ENCODE results near the gene PDGFD. TPM values are rescaled to one million over a fixed set of nuclear protein-coding genes. Genes with fewer than 3 reads are reported as not detected.

PDGFD gene
- total RNA-seq, 1 donor from 2014 or later = 21.9 TPM

- H3K4me3 ChIP-seq = no peak overlapping the region
- H3K4me1 ChIP-seq = no peaks in the 10 kb centered on the region
- no peak for DNase-seq (ENCODE audit: extremely low spot score in 2 of 2)
- intact Hi-C loops (cut with DNase I) = loop anchor here (10.0 kb wide), 1 partner anchor 81 kb away; no protein-coding TSS in a partner anchor
- H3K9me3 ChIP-seq = no peaks in the 10 kb centered on the region
- no peak overlapping the region for H3K27ac ChIP-seq
- no peaks in the 10 kb centered on the region for H3K27me3 ChIP-seq
- no peaks in the 10 kb centered on the region for H3K36me3 ChIP-seq
- TF ChIP-seq POLR2AphosphoS5 (IDR thresholded peaks at IDR 0.05; ENCODE audit: insufficient read depth in 1 of 2, low read depth in 1 of 2) = no peak
- no peak for TF ChIP-seq CTCF (IDR thresholded peaks at IDR 0.05)
- no peak for TF ChIP-seq POLR2A (IDR thresholded peaks at IDR 0.05)
Measured at GRCh38 chr11:103875855-103876510, 288.0 kb downstream of the PDGFD start.

- no peaks in the 10 kb centered on the region for H3K36me3 ChIP-seq
- H3K27ac ChIP-seq = no peak overlapping the region
- no peaks in the 10 kb centered on the region for H3K27me3 ChIP-seq
- H3K4me1 ChIP-seq = no peaks in the 10 kb centered on the region
- intact Hi-C loops (cut with DNase I) = loop anchor here (10.0 kb wide), 1 partner anchor 78 kb away; no protein-coding TSS in a partner anchor
- no peak for DNase-seq (ENCODE audit: extremely low spot score in 2 of 2)
- TF ChIP-seq CTCF (IDR thresholded peaks at IDR 0.05) (no peak), POLR2AphosphoS5 (IDR thresholded peaks at IDR 0.05; ENCODE audit: insufficient read depth in 1 of 2, low read depth in 1 of 2) (no peak), POLR2A (IDR thresholded peaks at IDR 0.05) (no peak)
- no peaks in the 10 kb centered on the region for H3K9me3 ChIP-seq
- no peak overlapping the region for H3K4me3 ChIP-seq
Measured at GRCh38 chr11:103872748-103873147, 291.2 kb downstream of the PDGFD start.

GRCh38 chr11:103871923-103872551 lies 291.9 kb downstream of the PDGFD start:
- Histone ChIP-seq H3K4me1 (no peaks in the 10 kb centered on the region), H3K4me3 (no peak overlapping the region), H3K27ac (no peak overlapping the region), H3K9me3 (no peaks in the 10 kb centered on the region), H3K36me3 (no peaks in the 10 kb centered on the region), H3K27me3 (no peaks in the 10 kb centered on the region)
- intact Hi-C loops (cut with DNase I) = loop anchor here (10.0 kb wide), 1 partner anchor 77 kb away; no protein-coding TSS in a partner anchor
- DNase-seq (ENCODE audit: extremely low spot score in 2 of 2) = no peak
- TF ChIP-seq POLR2A (IDR thresholded peaks at IDR 0.05) (no peak), POLR2AphosphoS5 (IDR thresholded peaks at IDR 0.05; ENCODE audit: insufficient read depth in 1 of 2, low read depth in 1 of 2) (no peak), CTCF (IDR thresholded peaks at IDR 0.05) (no peak)

GRCh38 chr11:103870821-103871309 lies 293.1 kb downstream of the PDGFD start:
- no peaks in the 10 kb centered on the region for H3K27me3 ChIP-seq
- H3K27ac ChIP-seq = no peak overlapping the region
- DNase-seq (ENCODE audit: extremely low spot score in 2 of 2) = no peak
- TF ChIP-seq POLR2AphosphoS5 (IDR thresholded peaks at IDR 0.05; ENCODE audit: insufficient read depth in 1 of 2, low read depth in 1 of 2) (no peak), CTCF (IDR thresholded peaks at IDR 0.05) (no peak), POLR2A (IDR thresholded peaks at IDR 0.05) (no peak)
- no peaks in the 10 kb centered on the region for H3K36me3 ChIP-seq
- H3K4me3 ChIP-seq = no peak overlapping the region
- intact Hi-C loops (cut with DNase I) = loop anchor here (10.0 kb wide), 1 partner anchor 76 kb away; no protein-coding TSS in a partner anchor
- H3K9me3 ChIP-seq = no peaks in the 10 kb centered on the region
- no peaks in the 10 kb centered on the region for H3K4me1 ChIP-seq

GRCh38 chr11:103867481-103867880 lies 296.5 kb downstream of the PDGFD start:
- DNase-seq (ENCODE audit: extremely low spot score in 2 of 2) = no peak
- no peak overlapping the region for H3K4me3 ChIP-seq
- no peaks in the 10 kb centered on the region for H3K9me3 ChIP-seq
- TF ChIP-seq POLR2A (IDR thresholded peaks at IDR 0.05) = no peak
- TF ChIP-seq POLR2AphosphoS5 (IDR thresholded peaks at IDR 0.05; ENCODE audit: insufficient read depth in 1 of 2, low read depth in 1 of 2) = no peak
- TF ChIP-seq CTCF (IDR thresholded peaks at IDR 0.05) = no peak
- H3K36me3 ChIP-seq = no peaks in the 10 kb centered on the region
- H3K4me1 ChIP-seq = no peaks in the 10 kb centered on the region
- no peaks in the 10 kb centered on the region for H3K27me3 ChIP-seq
- intact Hi-C loops (cut with DNase I) = no loop called here
- H3K27ac ChIP-seq = no peak overlapping the region
